Measurements from ENCODE around the gene A3GALT2. TPM values are rescaled to one million over a fixed set of nuclear protein-coding genes. Genes with fewer than 3 reads are reported as not detected.

The A3GALT2 gene
- polyA plus RNA-seq, 5 donors: 0.15 TPM; not detected in 4

GRCh38 chr1:33272509-33272908, 48.4 kb downstream of the A3GALT2 start:
- DNase-seq: no peak

GRCh38 chr1:33271666-33272505, 49.0 kb downstream of the A3GALT2 start:
- no peak for DNase-seq

- DNase-seq: no peak
Measured at GRCh38 chr1:33270808-33271465, 50.0 kb downstream of the A3GALT2 start.

- no peak for DNase-seq
Measured at GRCh38 chr1:33270379-33270778, 50.5 kb downstream of the A3GALT2 start.

- no peak for DNase-seq
Measured at GRCh38 chr1:33269621-33270020, 51.3 kb downstream of the A3GALT2 start.

- no peak for DNase-seq
Measured at GRCh38 chr1:33268927-33269610, 51.8 kb downstream of the A3GALT2 start.

- DNase-seq: no peak
Measured at GRCh38 chr1:33268457-33268856, 52.4 kb downstream of the A3GALT2 start.

GRCh38 chr1:33267468-33268205, 53.3 kb downstream of the A3GALT2 start:
- DNase-seq: no peak

GRCh38 chr1:33266766-33267165, 54.1 kb downstream of the A3GALT2 start:
- DNase-seq: no peak

- no peak for DNase-seq
Measured at GRCh38 chr1:33265780-33266605, 54.9 kb downstream of the A3GALT2 start.

GRCh38 chr1:33263890-33264504, 56.9 kb downstream of the A3GALT2 start:
- no peak for DNase-seq

GRCh38 chr1:33261344-33261743, 59.6 kb downstream of the A3GALT2 start:
- no peak for DNase-seq

GRCh38 chr1:33260439-33260838, 60.5 kb downstream of the A3GALT2 start:
- no peak for DNase-seq

GRCh38 chr1:33259879-33260278, 61.0 kb downstream of the A3GALT2 start:
- no peak for DNase-seq

GRCh38 chr1:33258788-33259274, 62.1 kb downstream of the A3GALT2 start:
- no peak for DNase-seq

GRCh38 chr1:33257772-33258712, 62.9 kb downstream of the A3GALT2 start:
- no peak for DNase-seq

GRCh38 chr1:33257207-33257771, 63.6 kb downstream of the A3GALT2 start:
- DNase-seq: no peak

Data from right lung (tissue), 5 donors.